Small intestine (tissue), 16 donors: ENCODE results near the gene COMMD9. TPM values are rescaled to one million over a fixed set of nuclear protein-coding genes. Genes with fewer than 3 reads are reported as not detected.
"Not testable (repeated sequence)": the region's sequence is repeated elsewhere in the genome, so short reads cannot be mapped to it uniquely, and the experiment has no call there.

Experiments
- DNase-seq, 2 donors: peaks; one replicate each; pipeline versions ENCODE4 v3.0.0 to v3.0.0-alpha.2; 2013
- FAIRE-seq: peaks from 2 replicates; lab custom pipeline; 2012; peaks lifted over from hg19 to GRCh38; lab: Jason Lieb, UNC
- H3K27ac ChIP-seq, 3 donors: one replicate each; pipeline ENCODE4 v1.5.1; 2013; ENCODE audit warnings: low read length in 2 of 3, mild to moderate bottlenecking in 2 of 3, control low read depth in 1 of 3, inconsistent platforms in 1 of 3, low read depth in 1 of 3, moderate library complexity in 1 of 3
- H3K27me3 ChIP-seq, 3 donors: one replicate each; pipeline ENCODE4 v1.6.1; 2013; ENCODE audit warnings: low read length in 3 of 3, inconsistent platforms in 1 of 3; ENCODE audit not compliant: control insufficient read depth in 3 of 3, insufficient read depth in 3 of 3
- H3K36me3 ChIP-seq, 3 donors: one replicate each; pipeline ENCODE4 v1.6.1; 2013; ENCODE audit warnings: low read length in 3 of 3, inconsistent platforms in 1 of 3, low read depth in 1 of 3, mild to moderate bottlenecking in 1 of 3, moderate library complexity in 1 of 3; ENCODE audit not compliant: control insufficient read depth in 3 of 3, insufficient read depth in 2 of 3
- H3K4me1 ChIP-seq, 3 donors: one replicate each; pipeline ENCODE4 v1.6.1; 2013; ENCODE audit warnings: low read length in 2 of 3, inconsistent platforms in 1 of 3, low read depth in 1 of 3, mild to moderate bottlenecking in 1 of 3, moderate library complexity in 1 of 3; ENCODE audit not compliant: control insufficient read depth in 3 of 3, insufficient read depth in 2 of 3
- H3K4me3 ChIP-seq, 3 donors: one replicate each; pipeline ENCODE4 v1.5.1; 2013; ENCODE audit warnings: low read length in 3 of 3, control low read depth in 1 of 3, inconsistent platforms in 1 of 3, low read depth in 1 of 3, mild to moderate bottlenecking in 1 of 3, moderate library complexity in 1 of 3
- H3K9me3 ChIP-seq, 2 donors: one replicate each; pipeline ENCODE4 v1.6.1; 2013; ENCODE audit warnings: low read depth in 1 of 2, low read length in 1 of 2; ENCODE audit not compliant: control insufficient read depth in 2 of 2, insufficient read depth in 1 of 2
- WGBS, 3 donors: extraction: QIAGEN DNeasy Blood & Tissue Kit; methylation state at CpG; one replicate each; pipeline ENCODE4 v1.1.7; 2013; 5-methylcytosine and 5-hydroxymethylcytosine counted together
- long read RNA-seq, 10 donors: transcript quantifications; one replicate each; lab custom pipeline, GENCODE V29; 2026
- polyA plus RNA-seq, 4 donors: library from polyadenylated mRNA; stranded (reverse) in 3 of 4; unstranded in 1 of 4; fragments of 200-250 nt in 3 of 4; fragments of 120-200 nt in 1 of 4; gene quantifications; one replicate each; pipeline versions ENCODE4 v1.2.1 to v1.2.3, GENCODE V29; 2013
- donor health status: healthy with polysubstance abuse.
- donor health status: control.
- donor health status: control.
- donor health status: Bipolar disorder and iron deficiency.
- donor health status: healthy.

The COMMD9 gene
- 10 to 100 TPM; 27.0 to 60.4 (median 37.8) TPM for polyA plus RNA-seq
- long read RNA-seq, donor 1, transcript COMMD9-201 (6 exons, 2,954 nt), result major isoform, 36 of 43 reads
- long read RNA-seq, donor 1, partial matches to known transcripts, result 0 of 43 reads
- long read RNA-seq, donor 1, other reads (novel, unspliced or antisense), result 0 of 43 reads
- long read RNA-seq, donor 2, transcript COMMD9-201 (6 exons, 2,954 nt), result major isoform, 11 of 13 reads
- long read RNA-seq, donor 2, partial matches to known transcripts, result 0 of 13 reads
- long read RNA-seq, donor 2, other reads (novel, unspliced or antisense), result 0 of 13 reads
- long read RNA-seq, donor 3, transcript COMMD9-201 (6 exons, 2,954 nt), result major isoform, 16 of 21 reads
- long read RNA-seq, donor 3, partial matches to known transcripts, result 0 of 21 reads
- long read RNA-seq, donor 3, other reads (novel, unspliced or antisense), result 0 of 21 reads
- long read RNA-seq, donor 4, partial matches to known transcripts, result 0 of 1 reads
- long read RNA-seq, donor 4, other reads (novel, unspliced or antisense), result 0 of 1 reads
- long read RNA-seq, donor 5, transcript COMMD9-201 (6 exons, 2,954 nt), result major isoform, 7 of 9 reads
- long read RNA-seq, donor 5, partial matches to known transcripts, result 0 of 9 reads
- long read RNA-seq, donor 5, other reads (novel, unspliced or antisense), result 0 of 9 reads
- long read RNA-seq, donor 6, transcript COMMD9-201 (6 exons, 2,954 nt), result major isoform, 10 of 11 reads
- long read RNA-seq, donor 6, partial matches to known transcripts, result 0 of 11 reads
- long read RNA-seq, donor 6, other reads (novel, unspliced or antisense), result 0 of 11 reads
- long read RNA-seq, donor 7, result 0 reads
- long read RNA-seq, donor 8, partial matches to known transcripts, result 0 of 2 reads
- long read RNA-seq, donor 8, other reads (novel, unspliced or antisense), result 0 of 2 reads
- long read RNA-seq, donor 9, result 0 reads
- long read RNA-seq, donor 10, transcript COMMD9-201 (6 exons, 2,954 nt), result major isoform, 22 of 23 reads
- long read RNA-seq, donor 10, partial matches to known transcripts, result 0 of 23 reads
- long read RNA-seq, donor 10, other reads (novel, unspliced or antisense), result 0 of 23 reads

- H3K36me3 ChIP-seq, result no peaks in the 10 kb centered on the region
- H3K27ac ChIP-seq, result peak within 1 kb of the TSS in 2 of 3 donors; percentile 32 to 62
- no peaks in the 10 kb centered on the region for H3K27me3 ChIP-seq
- peaks cover 0 to 5% (median 0%) of the 10 kb centered on the region in 3 donors for H3K4me1 ChIP-seq
- 0 to 1% (median 0%) methylated on average over 31 of the region's 31 CpGs for WGBS, 3 donors
- no peak for FAIRE-seq
- peaks cover 0 to 3% of the 10 kb centered on the region in 2 donors for H3K9me3 ChIP-seq
- DNase-seq, result peak; percentile 96 to 97
- peak within 1 kb of the TSS; percentile 35 to 71 (median 55) for H3K4me3 ChIP-seq
These were observed at the start of gene COMMD9 for GRCh38 chr11:36289226-36289852. COMMD9 (minus strand) TSS chr11:36289424; CDS start chr11:36289412, 12 bp downstream.

GRCh38 chr11:36333897-36334296 is 44.7 kb upstream of the COMMD9 start:
- 68 to 79% (median 77%) methylated on average over 2 of the region's 2 CpGs for WGBS, 3 donors
- no peak overlapping the region for H3K4me3 ChIP-seq
- no peaks in the 10 kb centered on the region for H3K36me3 ChIP-seq
- H3K27me3 ChIP-seq, result no peaks in the 10 kb centered on the region
- FAIRE-seq (no peak), DNase-seq (no peak)
- no peak overlapping the region for H3K27ac ChIP-seq
- H3K4me1 ChIP-seq, result peaks cover 0 to 3% (median 0%) of the 10 kb centered on the region in 3 donors
- H3K9me3 ChIP-seq, result no peaks in the 10 kb centered on the region

- DNase-seq, result no peak
- H3K4me1 ChIP-seq, result peaks cover 0 to 7% (median 0%) of the 10 kb centered on the region in 3 donors
- H3K9me3 ChIP-seq, result peaks cover 0 to 4% of the 10 kb centered on the region in 2 donors
- no peaks in the 10 kb centered on the region for H3K36me3 ChIP-seq
- no peak for FAIRE-seq
- no peak overlapping the region for H3K4me3 ChIP-seq
- 89 to 96% (median 94%) methylated on average over 1 of the region's 1 CpG for WGBS, 3 donors
- H3K27ac ChIP-seq, result no peak overlapping the region
- no peaks in the 10 kb centered on the region for H3K27me3 ChIP-seq
These were observed 44.2 kb upstream of the COMMD9 start for GRCh38 chr11:36333468-36333867.

- H3K27ac ChIP-seq, result peak overlapping the region in 1 of 3 donors; percentile 7
- H3K4me3 ChIP-seq, result no peak overlapping the region
- peak; percentile 20 to 64 for DNase-seq
- 26 to 66% (median 39%) methylated on average over 2 of the region's 2 CpGs for WGBS, 3 donors
- no peak for FAIRE-seq
- no peaks in the 10 kb centered on the region for H3K36me3 ChIP-seq
- H3K27me3 ChIP-seq, result no peaks in the 10 kb centered on the region
- H3K4me1 ChIP-seq, result peaks cover 0 to 23% (median 0%) of the 10 kb centered on the region in 3 donors
- H3K9me3 ChIP-seq, result peaks cover 0 to 6% of the 10 kb centered on the region in 2 donors
These were observed 41.2 kb upstream of the COMMD9 start for GRCh38 chr11:36330411-36330810.

DNA sequence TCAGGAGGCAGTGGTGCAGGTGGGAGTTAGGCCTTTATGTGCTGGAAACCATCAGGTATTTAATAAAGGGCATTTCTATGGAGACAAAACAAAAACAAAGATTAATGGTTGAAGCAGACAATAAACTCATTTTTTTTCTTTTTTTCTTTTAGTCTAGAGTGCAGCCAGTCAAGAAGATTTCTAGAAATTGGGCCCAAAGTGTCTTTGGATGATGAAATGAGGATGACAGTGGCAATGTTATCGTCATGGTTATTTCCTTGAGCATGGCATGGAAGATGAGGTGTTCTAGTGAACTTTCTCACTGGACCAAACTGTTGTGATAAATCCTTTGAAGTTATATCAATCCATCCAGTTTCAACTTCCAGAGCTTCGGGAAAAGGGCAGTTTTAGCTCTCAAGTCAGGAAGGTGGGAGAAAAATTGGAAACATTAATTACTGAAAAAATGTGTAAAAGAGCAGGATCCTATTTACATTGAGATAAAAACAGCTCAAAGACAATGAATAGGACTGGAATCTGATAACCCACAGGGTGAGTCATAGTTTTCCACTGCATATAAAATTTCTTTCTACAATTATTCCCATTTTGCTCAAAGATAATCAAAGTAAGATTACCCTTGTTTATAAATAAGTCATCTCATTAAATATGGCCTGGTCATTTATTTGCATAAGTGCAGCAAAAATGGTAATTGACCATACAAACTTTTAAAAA is 39.9 kb upstream of the COMMD9 start:
- no peaks in the 10 kb centered on the region for H3K36me3 ChIP-seq
- H3K4me3 ChIP-seq, result no peak overlapping the region
- no peak overlapping the region for H3K27ac ChIP-seq
- WGBS, 3 donors, result 61 to 77% (median 61%) methylated on average over 2 of the region's 2 CpGs
- H3K9me3 ChIP-seq, result peaks cover 0 to 6% of the 10 kb centered on the region in 2 donors
- no peak for DNase-seq
- H3K4me1 ChIP-seq, result peaks cover 0 to 23% (median 0%) of the 10 kb centered on the region in 3 donors
- FAIRE-seq, result no peak
- H3K27me3 ChIP-seq, result no peaks in the 10 kb centered on the region

GRCh38 chr11:36326524-36327419 is 37.5 kb upstream of the COMMD9 start:
- peak overlapping the region in 1 of 3 donors; percentile 54 for H3K27ac ChIP-seq
- H3K36me3 ChIP-seq, result no peaks in the 10 kb centered on the region
- no peak overlapping the region for H3K4me3 ChIP-seq
- no peak for DNase-seq
- peaks cover 0 to 6% of the 10 kb centered on the region in 2 donors for H3K9me3 ChIP-seq
- peaks cover 0 to 23% (median 0%) of the 10 kb centered on the region in 3 donors for H3K4me1 ChIP-seq
- WGBS, 3 donors, result 56 to 68% (median 67%) methylated on average over 3 of the region's 3 CpGs
- no peak for FAIRE-seq
- no peaks in the 10 kb centered on the region for H3K27me3 ChIP-seq

- not testable (repeated sequence) for H3K9me3 ChIP-seq, H3K36me3 ChIP-seq, H3K4me3 ChIP-seq, H3K27me3 ChIP-seq, FAIRE-seq, DNase-seq, H3K27ac ChIP-seq
- H3K4me1 ChIP-seq, result peaks cover 0 to 24% (median 0%) of the 10 kb centered on the region in 3 donors
- 90 to 94% (median 92%) methylated on average over 5 of the region's 5 CpGs for whole genome bisulfite sequencing, 3 donors
These were observed 36.2 kb upstream of the COMMD9 start for GRCh38 chr11:36325403-36325802.
